Activated CD8-positive, alpha-beta memory T cell treated with anti-CD3 and anti-CD28 coated beads, Interleukin-2, amount 50 U/mL, for 24 hours (primary cell): Measurements from ENCODE around the gene PCDHGA9.
"Not testable (repeated sequence)": the region's sequence is repeated elsewhere in the genome, so short reads cannot be mapped to it uniquely, and the experiment has no call there.

ENCODE experiments used
- DNase-seq: peaks from one replicate; pipeline ENCODE4 v3.0.0-alpha.2; 2020; ENCODE audit errors: extremely low read depth

Gene PCDHGA9

DNA sequence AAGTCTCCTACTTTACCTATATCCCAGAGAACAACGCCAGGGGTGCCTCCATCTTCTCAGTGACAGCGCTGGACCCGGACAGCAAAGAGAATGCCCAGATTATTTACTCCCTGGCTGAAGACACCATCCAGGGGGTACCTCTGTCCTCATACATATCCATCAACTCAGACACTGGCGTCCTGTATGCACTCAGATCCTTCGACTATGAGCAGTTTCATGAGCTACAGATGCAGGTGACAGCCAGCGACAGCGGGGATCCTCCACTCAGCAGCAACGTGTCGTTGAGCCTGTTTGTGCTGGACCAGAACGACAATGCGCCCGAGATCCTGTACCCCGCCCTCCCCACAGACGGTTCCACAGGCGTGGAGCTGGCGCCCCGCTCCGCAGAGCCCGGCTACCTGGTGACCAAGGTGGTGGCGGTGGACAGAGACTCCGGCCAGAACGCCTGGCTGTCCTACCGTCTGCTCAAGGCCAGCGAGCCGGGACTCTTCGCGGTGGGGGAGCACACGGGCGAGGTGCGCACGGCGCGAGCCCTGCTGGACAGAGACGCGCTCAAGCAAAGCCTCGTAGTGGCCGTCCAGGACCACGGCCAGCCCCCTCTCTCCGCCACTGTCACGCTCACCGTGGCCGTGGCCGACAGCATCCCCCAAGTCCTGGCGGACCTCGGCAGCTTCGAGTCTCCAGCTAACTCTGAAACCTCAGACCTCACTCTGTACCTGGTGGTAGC is 12.1 kb downstream of the PCDHGA9 start:
- DNase-seq, result not testable (repeated sequence)

DNA sequence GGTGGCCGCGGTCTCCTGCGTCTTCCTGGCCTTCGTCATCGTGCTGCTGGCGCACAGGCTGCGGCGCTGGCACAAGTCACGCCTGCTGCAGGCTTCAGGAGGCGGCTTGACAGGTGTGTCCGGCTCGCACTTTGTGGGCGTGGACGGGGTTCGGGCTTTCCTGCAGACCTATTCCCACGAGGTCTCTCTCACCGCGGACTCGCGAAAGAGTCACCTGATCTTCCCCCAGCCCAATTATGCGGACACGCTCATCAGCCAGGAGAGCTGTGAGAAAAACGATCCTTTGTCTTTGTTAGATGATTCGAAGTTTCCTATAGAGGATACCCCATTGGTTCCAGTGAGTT is 12.7 kb downstream of the PCDHGA9 start:
- DNase-seq, result not testable (repeated sequence)

DNA sequence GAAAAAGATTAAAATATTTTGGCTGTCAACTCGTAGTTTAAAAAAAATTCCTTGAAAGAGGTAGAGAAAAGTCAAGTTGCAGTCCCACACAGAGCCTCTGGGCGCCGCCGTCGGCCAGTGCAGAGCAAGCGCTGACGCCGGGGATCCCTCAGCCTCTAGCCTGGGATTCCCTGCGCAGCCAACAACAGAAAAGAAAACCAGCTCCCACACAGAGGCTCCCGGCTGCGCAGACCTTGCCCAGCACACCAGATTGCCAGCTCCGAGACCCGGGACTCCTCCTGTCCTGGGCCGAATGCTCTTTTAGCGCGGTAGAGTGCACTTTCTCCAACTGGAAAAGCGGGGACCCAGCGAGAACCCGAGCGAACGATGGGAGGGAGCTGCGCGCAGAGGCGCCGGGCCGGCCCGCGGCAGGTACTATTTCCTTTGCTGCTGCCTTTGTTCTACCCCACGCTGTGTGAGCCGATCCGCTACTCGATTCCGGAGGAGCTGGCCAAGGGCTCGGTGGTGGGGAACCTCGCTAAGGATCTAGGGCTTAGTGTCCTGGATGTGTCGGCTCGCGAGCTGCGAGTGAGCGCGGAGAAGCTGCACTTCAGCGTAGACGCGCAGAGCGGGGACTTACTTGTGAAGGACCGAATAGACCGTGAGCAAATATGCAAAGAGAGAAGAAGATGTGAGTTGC is 15.1 kb downstream of the PCDHGA9 start, which contains the start of gene PCDHGB7:
Gene PCDHGB7, plus strand, starts transcription at position 184 of the 679 bp plus-strand sequence. Its CDS starts 183 bp downstream, at position 367.
- not testable (repeated sequence) for DNase-seq

DNA sequence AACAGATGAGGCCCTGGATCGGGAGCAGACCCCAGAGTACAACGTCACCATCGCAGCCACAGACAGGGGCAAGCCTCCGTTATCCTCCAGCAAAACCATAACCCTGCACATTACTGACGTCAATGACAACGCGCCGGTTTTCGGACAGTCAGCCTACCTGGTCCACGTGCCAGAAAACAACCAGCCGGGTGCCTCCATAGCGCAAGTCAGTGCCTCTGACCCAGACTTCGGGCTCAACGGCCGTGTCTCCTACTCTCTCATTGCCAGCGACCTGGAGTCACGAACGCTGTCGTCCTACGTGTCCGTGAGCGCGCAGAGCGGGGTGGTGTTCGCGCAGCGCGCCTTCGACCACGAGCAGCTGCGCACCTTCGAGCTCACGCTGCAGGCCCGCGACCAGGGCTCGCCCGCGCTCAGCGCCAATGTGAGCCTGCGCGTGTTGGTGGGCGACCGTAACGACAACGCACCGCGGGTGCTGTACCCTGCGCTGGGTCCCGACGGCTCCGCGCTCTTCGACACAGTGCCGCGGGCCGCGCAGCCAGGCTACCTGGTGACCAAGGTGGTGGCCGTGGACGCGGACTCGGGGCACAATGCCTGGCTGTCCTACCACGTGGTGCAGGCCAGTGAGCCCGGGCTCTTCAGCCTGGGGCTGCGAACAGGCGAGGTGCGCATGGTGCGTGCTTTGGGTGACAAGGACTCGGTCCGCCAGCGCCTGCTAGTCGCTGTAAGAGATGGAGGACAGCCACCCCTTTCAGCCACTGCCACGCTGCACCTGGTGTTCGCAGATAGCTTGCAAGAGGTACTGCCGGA is 16.7 kb downstream of the PCDHGA9 start:
- no peak for DNase-seq

DNA sequence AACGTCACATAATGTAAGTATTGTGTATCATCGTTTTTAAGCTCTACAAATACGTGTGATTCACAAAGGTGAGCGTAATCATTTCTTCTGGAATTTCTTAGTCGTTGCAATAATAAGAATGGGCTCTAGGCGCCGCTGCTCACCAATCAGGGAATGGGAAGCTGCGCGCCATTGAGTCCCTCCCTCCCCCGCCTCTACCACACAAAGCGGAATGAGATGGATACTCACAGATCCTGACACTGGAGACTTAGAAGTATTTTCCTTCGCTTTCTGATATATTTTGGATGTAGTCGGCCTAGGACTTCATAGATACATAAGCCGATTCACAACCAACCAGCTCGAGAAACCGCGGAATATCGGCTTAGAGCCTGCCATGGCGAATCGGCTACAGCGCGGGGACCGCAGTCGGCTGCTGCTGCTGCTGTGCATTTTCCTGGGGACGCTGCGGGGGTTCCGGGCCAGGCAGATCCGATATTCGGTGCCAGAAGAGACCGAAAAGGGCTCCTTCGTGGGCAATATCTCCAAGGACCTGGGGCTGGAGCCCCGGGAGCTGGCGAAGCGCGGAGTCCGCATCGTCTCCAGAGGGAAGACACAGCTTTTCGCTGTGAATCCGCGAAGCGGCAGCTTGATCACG is 18.4 kb downstream of the PCDHGA9 start, which contains the start of gene PCDHGA11:
Gene PCDHGA11, plus strand, starts transcription at position 197 of the 634 bp plus-strand sequence. Its CDS starts 177 bp downstream, at position 374.
- DNase-seq, result no peak

DNA sequence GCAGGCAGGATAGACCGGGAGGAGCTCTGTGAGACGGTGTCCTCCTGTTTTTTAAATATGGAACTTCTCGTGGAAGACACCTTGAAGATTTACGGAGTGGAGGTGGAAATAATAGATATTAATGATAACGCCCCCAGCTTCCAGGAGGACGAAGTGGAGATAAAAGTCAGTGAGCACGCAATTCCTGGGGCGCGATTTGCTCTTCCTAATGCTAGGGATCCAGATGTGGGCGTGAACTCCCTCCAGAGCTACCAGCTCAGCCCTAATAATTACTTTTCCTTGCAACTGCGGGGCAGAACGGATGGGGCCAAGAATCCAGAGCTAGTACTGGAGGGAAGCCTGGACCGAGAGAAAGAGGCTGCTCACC is 18.9 kb downstream of the PCDHGA9 start:
- DNase-seq, result no peak

DNA sequence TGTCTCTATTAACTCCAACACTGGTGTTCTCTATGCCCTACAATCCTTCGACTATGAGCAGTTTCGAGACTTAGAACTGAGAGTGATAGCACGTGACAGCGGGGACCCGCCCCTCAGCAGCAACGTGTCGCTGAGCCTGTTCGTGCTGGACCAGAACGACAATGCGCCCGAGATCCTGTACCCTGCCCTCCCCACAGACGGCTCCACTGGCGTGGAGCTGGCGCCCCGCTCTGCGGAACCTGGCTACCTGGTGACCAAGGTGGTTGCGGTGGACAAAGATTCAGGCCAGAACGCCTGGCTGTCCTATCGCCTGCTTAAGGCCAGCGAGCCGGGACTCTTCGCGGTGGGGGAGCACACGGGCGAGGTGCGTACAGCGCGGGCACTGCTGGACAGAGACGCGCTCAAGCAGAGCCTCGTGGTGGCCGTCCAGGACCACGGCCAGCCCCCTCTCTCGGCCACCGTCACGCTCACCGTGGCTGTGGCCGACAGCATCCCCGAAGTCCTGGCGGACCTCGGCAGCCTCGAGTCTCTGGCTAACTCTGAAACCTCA is 20.2 kb downstream of the PCDHGA9 start:
- DNase-seq, result no peak

DNA sequence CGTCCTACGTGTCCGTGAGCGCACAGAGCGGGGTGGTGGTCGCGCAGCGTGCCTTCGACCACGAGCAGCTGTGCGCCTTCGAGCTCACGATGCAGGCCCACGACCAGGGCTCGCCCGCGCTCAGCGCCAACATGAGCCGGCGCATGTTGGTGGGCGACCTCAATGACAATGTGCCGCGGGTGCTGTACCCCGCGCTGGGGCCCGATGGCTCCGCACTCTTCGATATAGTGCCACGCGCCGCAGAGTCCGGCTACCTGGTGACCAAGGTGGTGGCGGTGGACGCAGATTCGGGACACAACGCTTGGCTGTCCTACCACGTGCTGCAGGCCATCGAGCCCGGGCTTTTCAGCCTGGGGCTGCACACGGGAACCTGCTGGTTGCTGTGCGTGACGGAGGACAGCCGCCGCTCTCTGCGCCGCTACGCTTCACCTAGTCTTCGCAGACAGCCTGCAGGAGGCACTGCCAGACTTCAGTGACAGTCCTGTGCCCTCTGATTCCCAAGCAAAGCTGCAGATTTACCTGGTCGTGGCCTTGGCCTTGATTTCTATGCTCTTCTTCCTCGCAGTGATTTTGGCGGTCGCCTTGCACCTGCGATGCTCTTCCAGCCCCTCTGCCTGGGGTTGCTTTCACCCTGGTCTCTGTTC is 25.3 kb downstream of the PCDHGA9 start:
- no peak for DNase-seq

DNA sequence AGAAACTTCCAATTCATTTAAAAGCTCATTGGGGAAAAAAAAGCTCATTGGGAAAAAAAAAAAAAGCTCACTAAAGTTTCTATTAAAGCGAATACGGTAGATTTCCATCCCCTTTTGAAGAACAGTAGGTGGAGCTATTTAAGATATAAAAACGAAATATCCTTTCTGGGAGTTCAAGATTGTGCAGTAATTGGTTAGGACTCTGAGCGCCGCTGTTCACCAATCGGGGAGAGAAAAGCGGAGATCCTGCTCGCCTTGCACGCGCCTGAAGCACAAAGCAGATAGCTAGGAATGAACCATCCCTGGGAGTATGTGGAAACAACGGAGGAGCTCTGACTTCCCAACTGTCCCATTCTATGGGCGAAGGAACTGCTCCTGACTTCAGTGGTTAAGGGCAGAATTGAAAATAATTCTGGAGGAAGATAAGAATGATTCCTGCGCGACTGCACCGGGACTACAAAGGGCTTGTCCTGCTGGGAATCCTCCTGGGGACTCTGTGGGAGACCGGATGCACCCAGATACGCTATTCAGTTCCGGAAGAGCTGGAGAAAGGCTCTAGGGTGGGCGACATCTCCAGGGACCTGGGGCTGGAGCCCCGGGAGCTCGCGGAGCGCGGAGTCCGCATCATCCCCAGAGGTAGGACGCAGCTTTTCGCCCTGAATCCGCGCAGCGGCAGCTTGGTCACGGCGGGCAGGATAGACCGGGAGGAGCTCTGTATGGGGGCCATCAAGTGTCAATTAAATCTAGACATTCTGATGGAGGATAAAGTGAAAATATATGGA is 27.9 kb downstream of the PCDHGA9 start, which contains the start of gene PCDHGA12:
Gene PCDHGA12, plus strand, starts transcription at position 176 of the 782 bp plus-strand sequence. Its CDS starts 253 bp downstream, at position 429.
- no peak for DNase-seq

DNA sequence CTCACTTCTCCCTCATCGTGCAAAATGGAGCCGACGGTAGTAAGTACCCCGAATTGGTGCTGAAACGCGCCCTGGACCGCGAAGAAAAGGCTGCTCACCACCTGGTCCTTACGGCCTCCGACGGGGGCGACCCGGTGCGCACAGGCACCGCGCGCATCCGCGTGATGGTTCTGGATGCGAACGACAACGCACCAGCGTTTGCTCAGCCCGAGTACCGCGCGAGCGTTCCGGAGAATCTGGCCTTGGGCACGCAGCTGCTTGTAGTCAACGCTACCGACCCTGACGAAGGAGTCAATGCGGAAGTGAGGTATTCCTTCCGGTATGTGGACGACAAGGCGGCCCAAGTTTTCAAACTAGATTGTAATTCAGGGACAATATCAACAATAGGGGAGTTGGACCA is 28.7 kb downstream of the PCDHGA9 start:
- DNase-seq, result no peak

DNA sequence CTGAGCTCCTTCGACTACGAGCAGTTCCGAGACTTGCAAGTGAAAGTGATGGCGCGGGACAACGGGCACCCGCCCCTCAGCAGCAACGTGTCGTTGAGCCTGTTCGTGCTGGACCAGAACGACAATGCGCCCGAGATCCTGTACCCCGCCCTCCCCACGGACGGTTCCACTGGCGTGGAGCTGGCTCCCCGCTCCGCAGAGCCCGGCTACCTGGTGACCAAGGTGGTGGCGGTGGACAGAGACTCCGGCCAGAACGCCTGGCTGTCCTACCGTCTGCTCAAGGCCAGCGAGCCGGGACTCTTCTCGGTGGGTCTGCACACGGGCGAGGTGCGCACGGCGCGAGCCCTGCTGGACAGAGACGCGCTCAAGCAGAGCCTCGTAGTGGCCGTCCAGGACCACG is 29.7 kb downstream of the PCDHGA9 start:
- DNase-seq, result not testable (repeated sequence)

DNA sequence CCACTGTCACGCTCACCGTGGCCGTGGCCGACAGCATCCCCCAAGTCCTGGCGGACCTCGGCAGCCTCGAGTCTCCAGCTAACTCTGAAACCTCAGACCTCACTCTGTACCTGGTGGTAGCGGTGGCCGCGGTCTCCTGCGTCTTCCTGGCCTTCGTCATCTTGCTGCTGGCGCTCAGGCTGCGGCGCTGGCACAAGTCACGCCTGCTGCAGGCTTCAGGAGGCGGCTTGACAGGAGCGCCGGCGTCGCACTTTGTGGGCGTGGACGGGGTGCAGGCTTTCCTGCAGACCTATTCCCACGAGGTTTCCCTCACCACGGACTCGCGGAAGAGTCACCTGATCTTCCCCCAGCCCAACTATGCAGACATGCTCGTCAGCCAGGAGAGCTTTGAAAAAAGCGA is 30.1 kb downstream of the PCDHGA9 start:
- not testable (repeated sequence) for DNase-seq

DNA sequence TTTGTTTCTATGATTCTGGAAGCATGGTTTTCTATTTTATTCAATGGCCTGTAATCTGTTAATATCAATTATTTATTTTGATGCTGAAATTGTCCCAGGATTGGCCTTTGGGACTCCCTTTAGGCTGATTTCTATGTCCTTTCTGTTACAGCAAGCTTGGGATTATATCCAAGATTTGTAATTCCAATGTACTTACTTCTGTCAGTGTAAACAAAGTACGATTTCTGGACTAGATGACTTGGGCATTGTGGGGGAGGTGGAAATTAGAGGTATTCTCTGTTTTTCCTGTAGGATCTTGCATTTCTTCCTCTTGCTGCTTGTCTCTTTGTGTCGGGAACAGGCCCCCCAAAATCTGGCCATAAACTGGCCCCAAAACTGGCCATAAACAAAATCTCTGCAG is 31.4 kb downstream of the PCDHGA9 start:
- no peak for DNase-seq

DNA sequence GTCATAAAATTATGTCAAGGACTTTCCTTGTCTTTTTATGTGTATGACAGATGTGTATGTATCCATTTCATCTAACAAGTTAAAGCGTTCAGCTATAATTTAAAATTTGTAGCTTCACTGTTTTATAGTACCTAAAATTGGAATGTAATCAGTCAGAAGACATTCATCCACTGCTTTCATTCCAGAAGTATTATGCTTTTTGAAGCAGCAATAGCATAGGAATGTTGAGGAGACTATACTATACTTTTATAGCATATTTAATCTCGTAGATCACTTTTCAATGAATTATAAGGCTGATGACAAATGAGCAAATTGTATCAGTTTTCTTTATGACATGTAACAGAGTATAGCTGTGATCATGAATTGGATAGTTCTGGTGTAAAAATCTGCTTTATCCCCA is 34.6 kb downstream of the PCDHGA9 start:
- DNase-seq, result no peak

DNA sequence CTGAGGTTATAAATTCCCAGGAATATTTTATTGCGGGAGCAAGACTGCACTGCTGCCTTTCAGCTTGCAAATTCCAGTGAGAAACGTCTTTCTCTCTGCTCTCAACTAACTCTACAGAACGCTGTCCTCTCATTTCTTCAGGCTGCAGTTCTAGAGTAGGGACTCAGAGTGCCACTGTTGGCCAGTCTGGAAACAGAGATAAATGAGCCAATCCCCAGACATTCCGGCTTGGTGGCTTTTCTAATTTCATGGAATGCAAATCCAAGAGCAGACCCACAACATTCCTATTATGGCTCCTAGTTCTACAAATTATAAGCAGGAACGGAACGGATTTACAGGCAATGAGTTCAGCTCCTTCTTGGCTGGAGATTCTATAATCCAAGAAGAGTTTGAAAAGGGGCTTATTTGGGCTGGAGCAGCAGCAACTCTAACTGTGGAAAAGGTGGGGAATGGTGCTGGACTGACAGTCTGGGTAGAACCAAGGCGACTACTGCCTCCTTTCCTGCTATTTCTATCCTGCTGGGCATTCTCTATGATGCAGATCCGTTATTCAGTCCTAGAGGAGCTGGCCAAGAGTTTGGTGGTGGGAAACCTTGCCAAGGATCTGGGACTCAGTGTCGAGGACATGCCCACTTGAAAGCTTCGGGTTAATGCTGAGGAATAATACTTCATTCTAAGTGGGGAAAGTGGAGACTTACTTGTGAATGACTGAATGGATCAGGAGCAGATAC is 37.0 kb downstream of the PCDHGA9 start:
- DNase-seq, result no peak

DNA sequence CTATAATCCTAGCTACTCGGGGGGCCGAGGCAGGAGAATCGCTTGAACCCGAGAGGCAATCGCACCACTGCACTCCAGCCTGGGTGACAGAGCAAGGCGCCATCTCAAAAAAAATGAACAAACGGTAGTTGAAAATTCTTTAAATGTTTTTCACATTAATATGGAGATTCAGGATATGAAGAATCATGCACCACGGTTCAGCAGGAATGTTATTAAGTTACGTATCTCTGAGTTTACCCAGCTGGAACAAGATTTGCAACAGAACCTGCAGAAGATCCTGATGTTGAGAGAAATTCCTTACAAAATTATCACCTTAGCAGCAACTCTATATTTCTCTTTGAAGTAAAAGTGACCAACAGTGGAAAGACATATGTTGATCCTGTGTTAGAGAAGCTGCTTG is 37.8 kb downstream of the PCDHGA9 start:
- no peak for DNase-seq

DNA sequence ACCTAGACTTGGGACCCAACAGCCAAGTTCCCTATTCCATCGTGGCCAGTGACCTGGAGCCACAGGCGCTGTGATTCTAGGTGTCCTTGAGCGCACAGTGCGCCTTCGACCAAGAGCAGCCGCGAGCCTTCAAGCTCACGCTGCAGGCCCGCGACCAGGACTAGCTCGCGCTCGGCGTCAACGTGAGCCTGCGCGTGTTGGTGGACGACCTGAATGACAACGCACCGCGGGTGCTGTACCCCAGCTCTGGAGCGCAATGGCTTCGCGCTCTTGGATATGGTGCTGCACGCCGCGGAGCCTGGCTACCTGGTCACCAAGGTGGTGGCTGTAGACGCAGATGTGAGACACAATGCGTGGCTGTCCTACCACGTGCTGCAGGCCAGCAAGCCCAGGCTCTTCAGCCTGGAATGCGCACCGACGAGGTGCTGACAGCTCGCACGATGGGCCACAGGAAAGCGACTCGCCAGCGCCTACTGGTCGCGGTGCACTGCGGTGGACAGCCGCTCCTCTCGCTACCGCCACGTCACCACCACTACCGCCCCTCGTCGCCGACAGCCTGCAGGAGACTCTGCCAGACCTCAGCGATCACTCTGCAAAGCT is 39.1 kb downstream of the PCDHGA9 start:
- DNase-seq, result no peak
